MV-4-11 (cell line): ENCODE data around the gene RPH3AL.

Experiments used
- DNase-seq: peaks from one replicate; lab custom pipeline; 2025; lab: John Stamatoyannopoulos, UW

RPH3AL gene

GRCh38 chr17:300881-301280, 51.7 kb downstream of the RPH3AL start:
- DNase-seq, result no peak

- DNase-seq, result no peak
Measured at GRCh38 chr17:299546-299945, 53.1 kb downstream of the RPH3AL start.

- DNase-seq, result no peak
Measured at GRCh38 chr17:298791-299450, 53.7 kb downstream of the RPH3AL start.

GRCh38 chr17:297758-298157, 54.8 kb downstream of the RPH3AL start:
- DNase-seq, result no peak

- DNase-seq, result no peak
Measured at GRCh38 chr17:296906-297690, 55.5 kb downstream of the RPH3AL start.

- DNase-seq, result no peak
Measured at GRCh38 chr17:296379-296778, 56.2 kb downstream of the RPH3AL start.

- no peak for DNase-seq
Measured at GRCh38 chr17:292531-293382, 59.9 kb downstream of the RPH3AL start.

GRCh38 chr17:292016-292415, 60.6 kb downstream of the RPH3AL start:
- DNase-seq, result no peak

- peak; percentile 69 for DNase-seq
Measured at GRCh38 chr17:291587-291986, 61.0 kb downstream of the RPH3AL start.

GRCh38 chr17:290626-291025, 62.0 kb downstream of the RPH3AL start:
- DNase-seq, result no peak

GRCh38 chr17:290121-290521, 62.5 kb downstream of the RPH3AL start:
- no peak for DNase-seq

- no peak for DNase-seq
Measured at GRCh38 chr17:289409-289808, 63.2 kb downstream of the RPH3AL start.

- DNase-seq, result peak; percentile 34
Measured at GRCh38 chr17:288802-289356, 63.7 kb downstream of the RPH3AL start.

GRCh38 chr17:286571-286970, 66.0 kb downstream of the RPH3AL start:
- DNase-seq, result no peak

GRCh38 chr17:285751-286422, 66.7 kb downstream of the RPH3AL start:
- DNase-seq, result no peak

- DNase-seq, result no peak
Measured at GRCh38 chr17:284676-285355, 67.8 kb downstream of the RPH3AL start.

- no peak for DNase-seq
Measured at GRCh38 chr17:283911-284675, 68.5 kb downstream of the RPH3AL start.

GRCh38 chr17:282912-283882, 69.4 kb downstream of the RPH3AL start:
- no peak for DNase-seq
